Ectodermal cell (in vitro differentiated cells): ENCODE data around the gene PBXIP1.
"Not testable (repeated sequence)": the region's sequence is repeated elsewhere in the genome, so short reads cannot be mapped to it uniquely, and the experiment has no call there.

Experiments used
- H3K27ac ChIP-seq: 2 replicates; pipeline ENCODE4 v1.7.0; 2013; ENCODE audit warnings: mild to moderate bottlenecking, low read depth, low read length; ENCODE audit not compliant: insufficient read depth, poor library complexity, severe bottlenecking
- H3K27me3 ChIP-seq: 2 replicates; pipeline ENCODE4 v1.7.0; 2013; ENCODE audit warnings: mild to moderate bottlenecking, low read length; ENCODE audit not compliant: insufficient read depth, control insufficient read depth, poor library complexity, severe bottlenecking
- H3K36me3 ChIP-seq: one replicate; pipeline ENCODE4 v1.7.0; 2013; ENCODE audit warnings: low read length; ENCODE audit not compliant: control insufficient read depth, insufficient read depth
- H3K4me1 ChIP-seq: one replicate; pipeline ENCODE4 v1.7.0; 2013; ENCODE audit warnings: low read length; ENCODE audit not compliant: control insufficient read depth, insufficient read depth
- H3K4me3 ChIP-seq: 2 replicates; pipeline ENCODE4 v1.7.0; 2013; ENCODE audit warnings: low read depth, low read length, control low read depth; ENCODE audit not compliant: insufficient read depth
- H3K9me3 ChIP-seq: 2 replicates; pipeline ENCODE4 v1.7.0; 2013; ENCODE audit warnings: mild to moderate bottlenecking, low read length, moderate library complexity; ENCODE audit not compliant: control insufficient read depth
- WGBS, 2 experiments: methylation state at CpG; one replicate each; pipeline ENCODE4 v1.1.7; 2013; ENCODE audit warnings: missing lambda C conversion rate in 2 of 2; 5-methylcytosine and 5-hydroxymethylcytosine counted together

Gene PBXIP1

GRCh38 chr1:155000726-155001424, 45.0 kb upstream of the PBXIP1 start:
- Histone ChIP-seq H3K4me1 (peaks cover 10% of the 10 kb centered on the region), H3K4me3 (peak overlapping the region; percentile 55), H3K36me3 (no peaks in the 10 kb centered on the region), H3K9me3 (no peaks in the 10 kb centered on the region), H3K27me3 (no peaks in the 10 kb centered on the region), H3K27ac (peak overlapping the region; percentile 80)
- 0 to 1% methylated on average over 43 of the region's 43 CpGs for WGBS, 2 experiments

- Histone ChIP-seq H3K4me3 (peak overlapping the region; percentile 55), H3K27me3 (no peaks in the 10 kb centered on the region), H3K27ac (peak overlapping the region; percentile 80), H3K9me3 (no peaks in the 10 kb centered on the region), H3K4me1 (peaks cover 10% of the 10 kb centered on the region), H3K36me3 (no peaks in the 10 kb centered on the region)
- 0 to 1% methylated on average over 8 of the region's 13 CpGs for WGBS, 2 experiments
These were observed 44.5 kb upstream of the PBXIP1 start for GRCh38 chr1:155000411-155000725.

DNA sequence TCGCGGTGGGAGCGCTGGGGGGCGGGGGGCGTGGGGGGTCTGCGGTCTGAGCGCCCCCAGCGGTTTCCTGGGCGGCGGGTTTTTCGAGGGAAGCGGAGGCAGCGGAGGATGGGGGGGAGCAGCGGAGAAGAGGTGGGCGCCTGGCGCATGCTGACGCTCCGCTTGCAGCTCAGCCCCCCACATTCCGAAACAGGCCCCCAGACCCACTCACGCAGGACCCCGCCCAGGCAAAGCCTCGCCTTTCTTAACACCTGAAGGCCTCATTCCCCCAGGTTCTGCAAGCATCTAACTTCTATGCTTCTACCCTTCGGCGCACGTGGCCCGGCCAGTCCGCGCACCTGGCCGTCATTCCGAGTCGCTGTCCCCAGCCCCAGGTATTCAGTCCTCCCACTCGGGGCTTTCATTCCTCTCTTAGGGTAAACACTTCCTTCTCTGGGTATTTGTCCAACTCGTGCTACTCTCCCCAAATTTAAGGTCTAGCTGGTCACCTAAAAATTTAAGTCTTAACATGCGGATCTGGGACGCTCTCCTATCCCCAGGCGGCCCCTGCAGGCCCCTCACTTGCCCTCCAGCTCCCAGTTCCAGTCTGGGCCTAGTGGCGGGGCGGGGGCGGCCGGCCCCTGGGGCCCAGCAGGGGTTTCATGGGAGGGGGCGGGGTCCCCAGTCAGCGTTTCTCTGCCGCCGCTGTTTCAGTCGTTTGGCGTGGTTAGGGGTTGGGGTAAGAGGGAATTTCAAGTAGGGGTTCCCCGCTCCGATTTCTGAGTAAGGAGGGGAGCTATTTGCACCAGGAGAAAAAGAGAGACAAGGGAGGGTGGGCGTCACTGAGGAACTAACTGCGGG, 43.9 kb upstream of the PBXIP1 start:
- Histone ChIP-seq H3K27me3 (no peaks in the 10 kb centered on the region), H3K4me3 (peak overlapping the region; percentile 55), H3K27ac (peak overlapping the region; percentile 80), H3K36me3 (no peaks in the 10 kb centered on the region), H3K9me3 (no peaks in the 10 kb centered on the region), H3K4me1 (peaks cover 8% of the 10 kb centered on the region)
- WGBS, 2 experiments = 0 to 1% methylated on average over 50 of the region's 50 CpGs

- no peaks in the 10 kb centered on the region for H3K9me3 ChIP-seq
- peak overlapping the region; percentile 55 for H3K4me3 ChIP-seq
- peaks cover under 1% of the 10 kb centered on the region for H3K4me1 ChIP-seq
- H3K27ac ChIP-seq = no peak overlapping the region
- WGBS, 2 experiments = 21% methylated on average over 40 of the region's 40 CpGs
- no peaks in the 10 kb centered on the region for H3K27me3 ChIP-seq
- H3K36me3 ChIP-seq = no peaks in the 10 kb centered on the region
These were observed 43.1 kb upstream of the PBXIP1 start for GRCh38 chr1:154998818-154999570.

- H3K9me3 ChIP-seq = no peaks in the 10 kb centered on the region
- H3K27me3 ChIP-seq = no peaks in the 10 kb centered on the region
- H3K27ac ChIP-seq = no peak overlapping the region
- no peak overlapping the region for H3K4me3 ChIP-seq
- no peaks in the 10 kb centered on the region for H3K36me3 ChIP-seq
- H3K4me1 ChIP-seq = no peaks in the 10 kb centered on the region
- WGBS, 2 experiments = 92 to 96% methylated on average over 14 to 16 of the region's 16 CpGs
These were observed 42.4 kb upstream of the PBXIP1 start for GRCh38 chr1:154998201-154998780.

- WGBS, 2 experiments = 88 to 89% methylated on average over 15 of the region's 15 CpGs
- Histone ChIP-seq H3K27me3 (no peaks in the 10 kb centered on the region), H3K9me3 (no peaks in the 10 kb centered on the region), H3K36me3 (no peaks in the 10 kb centered on the region), H3K27ac (no peak overlapping the region), H3K4me1 (no peaks in the 10 kb centered on the region), H3K4me3 (no peak overlapping the region)
These were observed 41.2 kb upstream of the PBXIP1 start for GRCh38 chr1:154996966-154997701.

DNA sequence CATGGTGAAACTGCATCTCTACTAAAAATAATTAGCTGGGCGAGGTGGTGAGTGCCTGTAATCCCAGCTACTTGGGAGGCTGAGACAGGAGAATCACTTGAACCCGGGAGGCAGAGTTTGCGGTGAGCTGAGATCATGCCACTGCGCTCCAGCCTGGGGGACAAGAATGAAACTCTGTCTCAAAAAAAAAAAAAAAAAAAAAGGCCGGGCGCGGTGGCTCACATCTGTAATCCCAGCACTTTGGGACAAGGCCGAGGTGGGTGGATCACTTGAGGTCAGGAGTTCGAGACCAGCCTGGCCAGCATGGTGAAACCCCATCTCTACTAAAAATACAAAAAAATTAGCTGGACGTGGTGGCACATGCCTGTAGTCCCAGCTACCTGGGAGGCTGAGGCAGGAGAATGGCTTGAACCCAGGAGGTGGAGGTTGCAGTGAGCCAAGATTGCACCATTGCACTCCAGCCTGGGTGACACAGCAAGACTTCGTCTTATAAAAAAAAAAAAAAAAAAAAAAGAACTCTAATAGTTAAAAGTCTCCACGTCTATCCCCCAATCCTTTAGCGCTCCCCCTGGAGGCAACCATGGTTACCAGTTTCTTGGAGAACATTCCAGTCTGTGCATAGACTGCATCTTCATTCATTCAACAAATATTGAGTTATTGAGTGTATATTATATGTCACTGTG, 39.5 kb upstream of the PBXIP1 start:
- 77 to 91% methylated on average over 10 to 12 of the region's 13 CpGs for WGBS, 2 experiments
- not testable (repeated sequence) for H3K4me3 ChIP-seq, H3K27me3 ChIP-seq, H3K27ac ChIP-seq, H3K4me1 ChIP-seq, H3K36me3 ChIP-seq, H3K9me3 ChIP-seq

DNA sequence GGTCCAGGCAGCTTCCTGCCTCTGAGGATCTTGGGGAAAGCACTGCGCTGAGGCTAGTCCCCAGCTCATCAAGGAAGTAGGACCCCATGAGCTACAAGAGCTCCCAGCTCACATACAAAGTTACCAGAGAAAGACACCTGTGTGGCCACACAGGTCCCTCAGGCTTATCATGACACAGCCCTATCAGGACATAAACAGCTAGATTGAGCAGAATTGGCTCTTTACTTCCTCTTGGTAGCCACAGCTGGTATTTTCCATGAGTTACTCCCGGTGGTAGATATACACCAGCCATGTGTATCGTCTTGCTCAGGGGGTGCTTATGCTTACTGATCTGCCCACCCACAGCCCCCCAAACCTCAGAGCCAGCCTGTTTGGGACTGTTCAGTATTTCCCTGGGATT, 38.7 kb upstream of the PBXIP1 start:
- H3K36me3 ChIP-seq = peaks cover 14% of the 10 kb centered on the region
- no peaks in the 10 kb centered on the region for H3K9me3 ChIP-seq
- no peak overlapping the region for H3K27ac ChIP-seq
- WGBS, 2 experiments = 94 to 96% methylated on average over 3 of the region's 3 CpGs
- H3K4me3 ChIP-seq = no peak overlapping the region
- H3K4me1 ChIP-seq = no peaks in the 10 kb centered on the region
- H3K27me3 ChIP-seq = no peaks in the 10 kb centered on the region

GRCh38 chr1:154994269-154994587, 38.3 kb upstream of the PBXIP1 start:
- H3K4me1 ChIP-seq = no peaks in the 10 kb centered on the region
- H3K9me3 ChIP-seq = no peaks in the 10 kb centered on the region
- H3K36me3 ChIP-seq = peaks cover 18% of the 10 kb centered on the region
- no peaks in the 10 kb centered on the region for H3K27me3 ChIP-seq
- no peak overlapping the region for H3K4me3 ChIP-seq
- 94 to 98% methylated on average over 1 of the region's 1 CpG for WGBS, 2 experiments
- no peak overlapping the region for H3K27ac ChIP-seq
